Stomach (tissue), 4 donors: ENCODE data around the gene PHLDB3.
A peak's percentile ranks its signal among the peaks of the same experiment; 100 is the strongest.

Experiments
- CTCF ChIP-seq, 7 experiments: fragments of 450-650 bp in 4 of 7; fragments of 200-600 bp in 3 of 7; sonication (generic) in 3 of 7; IDR thresholded peaks; one replicate each; pipeline ENCODE4 v1.5.1; 2016 to 2019; ENCODE audit warnings: antibody characterized with exemption in 7 of 7, control low read depth in 2 of 7, mild to moderate bottlenecking in 1 of 7
- POLR2A ChIP-seq, 4 donors: fragments of 450-650 bp; IDR thresholded peaks; one replicate each; pipeline ENCODE4 v1.6.1; 2016; ENCODE audit warnings: antibody characterized with exemption in 4 of 4, control low read depth in 2 of 4, mild to moderate bottlenecking in 1 of 4, moderate library complexity in 1 of 4
- POLR2AphosphoS5 ChIP-seq, 3 donors: sonication (generic); formaldehyde crosslinking; IDR thresholded peaks; one replicate each; pipeline ENCODE4 v1.6.1; 2016; ENCODE audit warnings: antibody characterized with exemption in 3 of 3

- no peak for TF ChIP-seq CTCF (IDR thresholded peaks at IDR 0.05)
- TF ChIP-seq POLR2A (IDR thresholded peaks at IDR 0.05) = no peak
- peak in 1 of 3 donors; percentile 87 for TF ChIP-seq POLR2AphosphoS5 (IDR thresholded peaks at IDR 0.05)
Observed at GRCh38 chr19:43533546-43534304, 29.2 kb upstream of the PHLDB3 start.
